ENCODE data around the gene ENOX1. TPM values are rescaled to one million over a fixed set of nuclear protein-coding genes. Genes with fewer than 3 reads are reported as not detected.

Gene ENOX1
- total RNA-seq, 1 donor from 2014 or later: 0.60 TPM

- peaks cover 42% of the 10 kb centered on the region for H3K4me1 ChIP-seq
- H3K27me3 ChIP-seq (ENCODE audit: low read depth): no peaks in the 10 kb centered on the region
- no peak for DNase-seq
- intact Hi-C loops (cut with micrococcal nuclease): no loop called here
- peak overlapping the region; percentile 27 for H3K4me3 ChIP-seq
- H3K9me3 ChIP-seq (replicated peaks): no peaks in the 10 kb centered on the region
- H3K36me3 ChIP-seq: no peaks in the 10 kb centered on the region
- peak overlapping the region; percentile 41 for H3K27ac ChIP-seq (replicated peaks)
- no peak for TF ChIP-seq CTCF (IDR thresholded peaks at IDR 0.05; ENCODE audit: borderline replicate concordance)
Measured at GRCh38 chr13:43364210-43365038, 422.3 kb downstream of the ENOX1 start.

GRCh38 chr13:43363156-43363953 lies 423.4 kb downstream of the ENOX1 start:
- Histone ChIP-seq H3K27me3 (ENCODE audit: low read depth) (no peaks in the 10 kb centered on the region), H3K4me1 (peaks cover 38% of the 10 kb centered on the region), H3K4me3 (no peak overlapping the region), H3K27ac (replicated peaks) (no peak overlapping the region), H3K36me3 (no peaks in the 10 kb centered on the region), H3K9me3 (replicated peaks) (no peaks in the 10 kb centered on the region)
- no peak for DNase-seq
- intact Hi-C loops (cut with micrococcal nuclease): no loop called here
- no peak for TF ChIP-seq CTCF (IDR thresholded peaks at IDR 0.05; ENCODE audit: borderline replicate concordance)

- Histone ChIP-seq H3K36me3 (no peaks in the 10 kb centered on the region), H3K4me1 (peaks cover 37% of the 10 kb centered on the region), H3K4me3 (no peak overlapping the region), H3K27me3 (ENCODE audit: low read depth) (no peaks in the 10 kb centered on the region), H3K27ac (replicated peaks) (no peak overlapping the region), H3K9me3 (replicated peaks) (no peaks in the 10 kb centered on the region)
- TF ChIP-seq CTCF (IDR thresholded peaks at IDR 0.05; ENCODE audit: borderline replicate concordance): no peak
- intact Hi-C loops (cut with micrococcal nuclease): no loop called here
- DNase-seq: no peak
Measured at GRCh38 chr13:43362556-43362955, 424.2 kb downstream of the ENOX1 start.

GRCh38 chr13:43360892-43361610 lies 425.7 kb downstream of the ENOX1 start:
- peaks cover 45% of the 10 kb centered on the region for H3K4me1 ChIP-seq
- no peaks in the 10 kb centered on the region for H3K9me3 ChIP-seq (replicated peaks)
- TF ChIP-seq CTCF (IDR thresholded peaks at IDR 0.05; ENCODE audit: borderline replicate concordance): no peak
- H3K36me3 ChIP-seq: no peaks in the 10 kb centered on the region
- H3K27me3 ChIP-seq (ENCODE audit: low read depth): no peaks in the 10 kb centered on the region
- intact Hi-C loops (cut with micrococcal nuclease): no loop called here
- H3K4me3 ChIP-seq: no peak overlapping the region
- no peak overlapping the region for H3K27ac ChIP-seq (replicated peaks)
- no peak for DNase-seq

GRCh38 chr13:43360171-43360570 lies 426.6 kb downstream of the ENOX1 start:
- Histone ChIP-seq H3K4me3 (no peak overlapping the region), H3K4me1 (peaks cover 44% of the 10 kb centered on the region), H3K9me3 (replicated peaks) (no peaks in the 10 kb centered on the region), H3K27me3 (ENCODE audit: low read depth) (no peaks in the 10 kb centered on the region), H3K27ac (replicated peaks) (no peak overlapping the region), H3K36me3 (no peaks in the 10 kb centered on the region)
- no peak for DNase-seq
- intact Hi-C loops (cut with micrococcal nuclease): no loop called here
- TF ChIP-seq CTCF (IDR thresholded peaks at IDR 0.05; ENCODE audit: borderline replicate concordance): no peak
